Islet of Langerhans (tissue), 1 donor: Measurements from ENCODE around the gene LPAR1.
"Not testable (repeated sequence)": the region's sequence is repeated elsewhere in the genome, so short reads cannot be mapped to it uniquely, and the experiment has no call there.

Experiments
- FAIRE-seq: peaks from one replicate; lab custom pipeline; 2011; peaks lifted over from hg19 to GRCh38; lab: Jason Lieb, UNC

The LPAR1 gene

GRCh38 chr9:110872920-110873319, 165.3 kb downstream of the LPAR1 start:
- FAIRE-seq, result no peak

DNA sequence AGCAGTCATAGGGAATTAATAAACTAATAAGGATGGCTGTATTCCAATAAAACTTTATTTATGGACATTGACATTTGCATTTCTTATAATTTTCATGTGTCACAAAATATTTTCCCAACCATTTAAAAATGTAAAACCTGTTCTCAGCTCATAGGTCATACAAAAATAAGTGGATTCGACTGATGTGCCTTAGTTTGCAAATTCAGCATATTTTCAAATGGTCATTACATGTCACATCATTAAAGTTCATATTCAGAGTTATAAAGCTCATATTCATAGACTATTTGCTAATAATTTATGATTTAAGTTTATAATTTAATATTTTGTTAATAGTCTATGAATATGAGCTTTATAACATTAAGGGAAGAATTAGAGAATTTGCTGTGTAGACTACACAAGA, 166.5 kb downstream of the LPAR1 start:
- FAIRE-seq, result no peak

- no peak for FAIRE-seq
Observed at GRCh38 chr9:110869931-110870330, 168.3 kb downstream of the LPAR1 start.

GRCh38 chr9:110864011-110864410, 174.3 kb downstream of the LPAR1 start:
- no peak for FAIRE-seq

DNA sequence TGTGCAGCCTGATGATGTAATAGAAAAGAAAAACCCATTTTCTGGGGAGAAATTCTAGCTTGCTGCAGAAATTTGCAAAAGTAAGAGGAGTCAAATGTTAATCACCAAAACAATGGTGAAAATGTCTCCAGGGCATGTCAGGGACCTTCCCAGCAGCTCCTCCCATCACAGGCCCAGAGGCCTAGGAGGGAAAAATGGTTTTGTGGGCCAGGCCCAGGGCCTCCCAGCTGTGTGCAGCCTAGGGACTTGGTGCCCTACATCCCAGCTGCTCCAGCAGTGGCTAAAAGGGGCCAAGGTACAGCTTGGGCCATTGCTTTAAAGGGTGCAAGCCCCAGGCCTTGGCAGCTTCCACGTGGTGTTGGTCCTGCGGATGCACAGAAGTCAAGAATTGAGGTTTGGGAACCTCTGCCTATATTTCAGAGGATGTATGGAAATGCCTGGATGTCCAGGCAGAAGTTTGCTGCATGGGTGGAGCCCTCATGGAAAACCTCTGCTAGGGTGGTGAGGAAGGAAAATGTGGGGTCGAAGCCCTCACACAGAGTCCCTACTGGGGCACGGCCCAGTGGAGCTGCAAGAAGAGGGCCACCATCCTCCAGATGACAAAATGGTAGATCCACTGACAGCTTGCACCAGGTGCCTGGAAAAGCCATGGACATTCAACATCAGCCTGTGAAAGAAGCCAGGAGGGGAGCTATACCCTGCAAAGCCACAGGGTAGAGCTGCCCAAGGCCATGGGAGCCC, 176.7 kb downstream of the LPAR1 start:
- not testable (repeated sequence) for FAIRE-seq

DNA sequence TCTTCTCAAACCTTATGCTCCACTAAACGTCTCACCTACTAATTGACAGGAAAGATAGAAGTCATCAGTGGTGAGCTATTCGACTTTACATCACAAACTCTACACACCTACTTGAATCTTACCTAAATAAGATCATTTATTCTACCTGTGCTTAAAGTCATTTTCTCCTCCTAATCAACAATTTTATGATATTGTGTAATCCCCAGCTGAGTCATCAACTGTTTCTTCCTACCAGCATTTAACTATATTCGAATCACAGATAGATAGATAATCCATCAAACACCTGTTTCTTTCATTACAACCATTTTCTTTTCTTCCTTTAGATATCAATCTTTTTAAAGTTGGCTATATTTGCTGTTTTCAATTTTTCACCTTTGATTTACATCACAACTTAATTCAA, 181.5 kb downstream of the LPAR1 start:
- FAIRE-seq, result no peak

DNA sequence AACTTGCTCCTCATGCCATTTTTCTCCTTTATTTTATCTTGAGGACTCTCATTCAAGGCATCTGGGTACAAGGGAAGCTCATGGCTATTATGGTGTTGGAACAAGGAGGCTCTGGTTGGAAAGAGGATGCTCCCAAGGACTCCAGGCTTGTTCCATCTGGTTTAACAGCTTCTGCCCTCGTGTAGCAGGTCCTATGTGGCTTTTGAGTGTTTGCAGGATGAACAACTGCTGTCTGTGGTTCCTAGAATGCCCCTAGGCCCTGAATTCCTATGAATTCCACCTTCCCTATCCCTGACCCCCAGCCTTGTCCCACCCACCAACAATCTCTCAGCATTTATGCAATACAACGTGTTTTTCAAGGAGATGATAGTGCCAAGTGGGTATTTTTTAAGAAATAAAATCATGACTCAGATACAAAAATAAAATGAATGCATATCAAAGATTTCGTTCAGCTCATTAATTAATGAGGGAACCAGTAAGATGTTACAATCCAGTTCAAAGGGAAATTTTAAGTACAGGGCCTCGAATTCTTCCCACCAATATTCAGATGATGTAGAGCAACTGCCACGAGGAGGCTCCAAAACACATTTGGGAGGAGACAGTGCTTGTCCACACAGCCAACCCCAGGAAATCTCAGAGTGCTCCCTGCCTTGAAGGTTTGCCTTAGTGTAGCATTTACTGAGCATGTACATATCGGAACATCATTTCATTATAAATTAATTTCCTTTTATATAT, 187.7 kb downstream of the LPAR1 start:
- FAIRE-seq, result no peak

GRCh38 chr9:110847671-110848070, 190.6 kb downstream of the LPAR1 start:
- no peak for FAIRE-seq

DNA sequence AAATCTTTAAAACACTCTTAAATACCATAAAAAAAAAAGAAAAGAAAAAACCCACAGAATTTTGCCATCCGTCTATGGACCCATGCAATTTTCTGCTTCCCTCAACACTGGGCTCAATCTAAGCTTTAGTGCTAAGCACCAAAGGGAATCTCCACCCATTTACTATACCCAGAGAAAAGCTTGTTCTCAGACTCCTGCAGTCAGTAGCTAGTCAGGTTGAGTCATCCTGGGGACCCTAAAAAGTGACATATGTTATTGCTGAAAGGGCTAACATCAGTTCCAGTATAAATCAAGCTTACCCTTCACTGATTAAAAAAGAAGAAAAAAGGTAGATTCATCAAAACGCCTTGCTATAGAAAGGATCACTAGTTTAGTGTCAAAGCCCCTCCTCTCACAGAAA, 192.1 kb downstream of the LPAR1 start:
- FAIRE-seq, result no peak

GRCh38 chr9:110844121-110844520, 194.1 kb downstream of the LPAR1 start:
- FAIRE-seq, result no peak

GRCh38 chr9:110842986-110843385, 195.3 kb downstream of the LPAR1 start:
- no peak for FAIRE-seq

DNA sequence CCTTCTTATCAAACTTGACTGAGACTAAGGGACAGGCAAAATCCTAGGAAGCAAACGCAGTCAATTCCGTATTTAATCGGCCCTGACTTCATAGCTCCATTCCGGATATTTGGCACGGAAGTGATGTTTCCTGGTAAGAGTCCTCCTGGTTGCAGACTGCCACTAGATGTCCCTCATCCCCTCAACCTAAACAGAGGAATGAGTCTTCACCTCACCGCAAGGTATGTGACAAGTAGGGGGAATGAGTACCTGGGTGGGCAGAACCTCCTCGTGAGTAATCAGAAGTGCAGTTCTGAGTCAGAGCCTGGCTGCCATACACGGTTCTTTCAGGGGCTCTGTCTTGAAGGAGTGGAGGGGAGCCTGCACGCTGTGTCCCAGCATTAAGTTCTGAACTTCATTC, 196.1 kb downstream of the LPAR1 start:
- FAIRE-seq, result no peak

- FAIRE-seq, result no peak
Observed at GRCh38 chr9:110837401-110838005, 200.8 kb downstream of the LPAR1 start.

GRCh38 chr9:110835859-110836271, 202.4 kb downstream of the LPAR1 start:
- no peak for FAIRE-seq

DNA sequence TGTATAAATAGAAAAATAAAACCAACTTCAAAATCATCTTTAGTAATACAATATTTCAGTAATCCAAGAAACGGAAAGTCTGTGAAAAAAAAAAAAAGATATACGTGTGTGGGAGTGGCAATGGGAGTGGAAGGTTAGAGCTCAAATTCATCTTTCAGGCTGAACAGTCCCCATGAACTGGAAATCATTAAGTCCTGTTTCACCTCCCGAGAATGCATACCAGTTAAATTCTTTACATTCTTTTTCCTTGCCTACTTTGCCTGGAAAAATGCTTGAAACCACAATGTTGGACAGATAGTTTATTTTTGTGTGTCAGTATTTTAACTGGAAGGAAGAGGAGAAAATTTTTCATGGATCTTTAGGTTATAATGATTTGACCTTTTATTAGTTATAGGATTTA, 202.9 kb downstream of the LPAR1 start:
- FAIRE-seq, result no peak

DNA sequence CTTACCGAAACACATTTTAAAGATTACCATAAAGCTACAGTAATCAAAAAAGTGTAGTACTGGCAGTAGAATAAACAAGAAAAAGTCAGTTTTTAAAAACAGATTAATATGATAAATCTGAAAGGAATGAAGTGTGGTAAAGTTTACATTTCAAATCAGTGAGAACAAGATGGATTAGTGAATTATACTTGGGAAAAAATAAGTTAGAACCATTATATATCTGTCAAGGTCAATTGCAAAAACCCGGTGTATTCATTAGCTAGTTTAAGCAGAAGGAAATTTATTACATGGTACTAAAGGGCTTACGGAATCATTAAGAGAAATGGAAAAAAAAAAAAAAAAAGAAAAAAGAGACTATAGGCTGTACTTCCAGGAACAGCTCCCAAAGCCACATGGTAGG, 205.3 kb downstream of the LPAR1 start:
- no peak for FAIRE-seq

- FAIRE-seq, result no peak
Observed at GRCh38 chr9:110830495-110830894, 207.8 kb downstream of the LPAR1 start.

GRCh38 chr9:110828264-110828663, 210.0 kb downstream of the LPAR1 start:
- FAIRE-seq, result no peak

DNA sequence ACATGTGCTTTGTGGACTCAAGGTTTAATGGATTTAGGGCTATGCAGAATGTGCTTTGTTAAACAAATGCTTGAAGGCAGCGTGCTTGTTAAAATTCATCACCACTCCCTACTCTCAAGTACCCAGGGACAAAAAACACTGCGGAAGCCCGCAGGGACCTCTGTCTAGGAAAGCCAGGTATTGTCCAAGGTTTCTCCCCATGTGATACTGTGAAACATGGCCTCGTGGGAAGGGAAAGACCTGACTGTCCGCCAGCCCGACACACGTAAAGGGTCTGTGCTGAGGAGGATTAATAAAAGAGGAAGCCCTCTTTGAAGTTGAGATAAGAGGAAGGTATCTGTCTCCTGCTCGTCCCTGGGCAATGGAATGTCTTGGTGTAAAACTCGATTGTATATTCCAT, 211.9 kb downstream of the LPAR1 start:
- not testable (repeated sequence) for FAIRE-seq

- no peak for FAIRE-seq
Observed at GRCh38 chr9:110825950-110826349, 212.3 kb downstream of the LPAR1 start.

GRCh38 chr9:110825129-110825528, 213.1 kb downstream of the LPAR1 start:
- FAIRE-seq, result not testable (repeated sequence)
